NCI-H2029 treated with DMSO at 0.1 percent for 48 hours (cell line): Measurements from ENCODE around the gene DMRTC1B.
"Not testable (repeated sequence)": the region's sequence is repeated elsewhere in the genome, so short reads cannot be mapped to it uniquely, and the experiment has no call there.

ENCODE experiments used
- DNase-seq: peaks from one replicate; lab custom pipeline; 2025; lab: John Stamatoyannopoulos, UW

Gene DMRTC1B

GRCh38 chrX:72776653-72777466 lies at the start of gene DMRTC1B:
DMRTC1B (plus strand) TSS chrX:72776890; CDS start chrX:72845136, 68,246 bp downstream.
- not testable (repeated sequence) for DNase-seq

GRCh38 chrX:72727846-72728245 lies 48.8 kb upstream of the DMRTC1B start:
- DNase-seq: no peak

GRCh38 chrX:72733636-72734035 lies 43.1 kb upstream of the DMRTC1B start:
- not testable (repeated sequence) for DNase-seq

- DNase-seq: no peak
Observed at GRCh38 chrX:72735561-72735960, 41.1 kb upstream of the DMRTC1B start.

- DNase-seq: not testable (repeated sequence)
Observed at GRCh38 chrX:72745546-72745945, 31.1 kb upstream of the DMRTC1B start.

GRCh38 chrX:72748545-72748944 lies 28.1 kb upstream of the DMRTC1B start:
- DNase-seq: not testable (repeated sequence)

GRCh38 chrX:72760454-72760853 lies 16.2 kb upstream of the DMRTC1B start:
- not testable (repeated sequence) for DNase-seq

GRCh38 chrX:72777467-72777790 lies 739 bp downstream of the DMRTC1B start:
- DNase-seq: not testable (repeated sequence)

- DNase-seq: not testable (repeated sequence)
Observed at GRCh38 chrX:72778146-72778545, 1.5 kb downstream of the DMRTC1B start.

- DNase-seq: not testable (repeated sequence)
Observed at GRCh38 chrX:72782560-72782959, 5.9 kb downstream of the DMRTC1B start, which contains the start of gene FAM236B. FAM236B (minus strand) TSS chrX:72782660; CDS start chrX:72782560, 100 bp downstream.

- DNase-seq: not testable (repeated sequence)
Observed at GRCh38 chrX:72783365-72783936, 6.8 kb downstream of the DMRTC1B start.

GRCh38 chrX:72783964-72784363 lies 7.3 kb downstream of the DMRTC1B start:
- not testable (repeated sequence) for DNase-seq

GRCh38 chrX:72788142-72788541 lies 11.5 kb downstream of the DMRTC1B start:
- not testable (repeated sequence) for DNase-seq

GRCh38 chrX:72790390-72790789 lies 13.7 kb downstream of the DMRTC1B start:
- not testable (repeated sequence) for DNase-seq

- DNase-seq: not testable (repeated sequence)
Observed at GRCh38 chrX:72808110-72808509, 31.4 kb downstream of the DMRTC1B start, which contains the start of gene FAM236D. FAM236D (minus strand) TSS chrX:72808210; CDS start chrX:72808110, 100 bp downstream.

- DNase-seq: not testable (repeated sequence)
Observed at GRCh38 chrX:72830701-72831100, 54.0 kb downstream of the DMRTC1B start.

- not testable (repeated sequence) for DNase-seq
Observed at GRCh38 chrX:72837532-72837931, 60.8 kb downstream of the DMRTC1B start.

- not testable (repeated sequence) for DNase-seq
Observed at GRCh38 chrX:72882898-72883297, 106.2 kb downstream of the DMRTC1B start.

GRCh38 chrX:72889740-72890139 lies 113.0 kb downstream of the DMRTC1B start:
- DNase-seq: not testable (repeated sequence)
